Chondrocyte (in vitro differentiated cells): ENCODE measurements around the gene MAML3. TPM values are rescaled to one million over a fixed set of nuclear protein-coding genes. Genes with fewer than 3 reads are reported as not detected.
A peak's percentile ranks its signal among the peaks of the same experiment; 100 is the strongest.

ENCODE experiments used
- DNase-seq: peaks from one replicate; pipeline ENCODE4 v3.0.0; 2021; ENCODE audit warnings: mixed read lengths, low spot score
- H3K27ac Mint-ChIP-seq: one replicate; pipeline ENCODE4 v1.8.0; 2021; ENCODE audit warnings: mild to moderate bottlenecking, moderate library complexity, mixed read lengths; ENCODE audit not compliant: unreplicated experiment
- H3K27me3 Mint-ChIP-seq: 2 replicates; pipeline ENCODE4 v1.8.0; 2021; ENCODE audit warnings: low read depth, mixed read lengths
- H3K36me3 Mint-ChIP-seq: 2 replicates; pipeline ENCODE4 v1.8.0; 2021; ENCODE audit warnings: low read depth, mixed read lengths
- H3K4me1 Mint-ChIP-seq: 2 replicates; pipeline ENCODE4 v1.8.0; 2021; ENCODE audit warnings: low read depth, mild to moderate bottlenecking, mixed read lengths
- H3K4me3 Mint-ChIP-seq: one replicate; pipeline ENCODE4 v1.8.0; 2021; ENCODE audit warnings: mild to moderate bottlenecking, moderate library complexity, mixed read lengths; ENCODE audit not compliant: unreplicated experiment
- H3K9me3 Mint-ChIP-seq: 2 replicates; pipeline ENCODE4 v1.8.0; 2021; ENCODE audit warnings: low read depth, mixed read lengths
- total RNA-seq: library from RNA; stranded (reverse); gene quantifications from 3 replicates; pipeline ENCODE4 v1.2.1, GENCODE V29; 2021
- TF ChIP-seq, protein P1 (sequence below): fragments of 200-600 bp; sonication (generic); IDR thresholded peaks from 2 replicates; pipeline ENCODE4 v1.5.0; 2021; ENCODE audit warnings: antibody characterized with exemption, mild to moderate bottlenecking, moderate library complexity

Gene MAML3
- total RNA-seq, 1 donor from 2014 or later: 1.6 TPM

- Mint-ChIP-seq H3K27me3 (no peaks in the 10 kb centered on the region), H3K4me3 (no peak overlapping the region), H3K9me3 (no peaks in the 10 kb centered on the region), H3K4me1 (peaks cover 17% of the 10 kb centered on the region), H3K36me3 (no peaks in the 10 kb centered on the region), H3K27ac (no peak overlapping the region)
- TF ChIP-seq, protein P1, sequence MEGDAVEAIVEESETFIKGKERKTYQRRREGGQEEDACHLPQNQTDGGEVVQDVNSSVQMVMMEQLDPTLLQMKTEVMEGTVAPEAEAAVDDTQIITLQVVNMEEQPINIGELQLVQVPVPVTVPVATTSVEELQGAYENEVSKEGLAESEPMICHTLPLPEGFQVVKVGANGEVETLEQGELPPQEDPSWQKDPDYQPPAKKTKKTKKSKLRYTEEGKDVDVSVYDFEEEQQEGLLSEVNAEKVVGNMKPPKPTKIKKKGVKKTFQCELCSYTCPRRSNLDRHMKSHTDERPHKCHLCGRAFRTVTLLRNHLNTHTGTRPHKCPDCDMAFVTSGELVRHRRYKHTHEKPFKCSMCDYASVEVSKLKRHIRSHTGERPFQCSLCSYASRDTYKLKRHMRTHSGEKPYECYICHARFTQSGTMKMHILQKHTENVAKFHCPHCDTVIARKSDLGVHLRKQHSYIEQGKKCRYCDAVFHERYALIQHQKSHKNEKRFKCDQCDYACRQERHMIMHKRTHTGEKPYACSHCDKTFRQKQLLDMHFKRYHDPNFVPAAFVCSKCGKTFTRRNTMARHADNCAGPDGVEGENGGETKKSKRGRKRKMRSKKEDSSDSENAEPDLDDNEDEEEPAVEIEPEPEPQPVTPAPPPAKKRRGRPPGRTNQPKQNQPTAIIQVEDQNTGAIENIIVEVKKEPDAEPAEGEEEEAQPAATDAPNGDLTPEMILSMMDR: no peak
- DNase-seq: no peak
Observed at GRCh38 chr4:139763205-139763604, 390.8 kb downstream of the MAML3 start.

DNA sequence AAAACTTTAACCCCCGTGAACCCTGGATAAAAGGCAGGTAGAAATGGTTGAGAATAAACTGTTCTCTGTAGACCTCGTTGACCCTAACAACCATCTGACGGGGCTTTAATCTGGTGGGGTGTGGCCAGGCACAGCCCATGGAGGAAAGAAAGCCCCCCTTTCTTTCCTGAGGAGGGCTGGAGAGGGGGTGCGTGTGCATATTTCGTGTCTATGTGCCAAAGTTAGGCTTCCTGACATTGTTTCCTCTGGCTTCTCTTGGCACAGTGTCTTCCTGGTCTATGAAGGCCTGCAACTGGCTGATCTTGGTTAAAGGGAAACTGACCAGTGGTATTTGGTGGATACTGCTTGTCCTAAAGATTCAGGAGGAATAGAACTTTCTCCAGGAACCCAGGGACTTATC lies 391.3 kb downstream of the MAML3 start:
- Mint-ChIP-seq H3K27ac (no peak overlapping the region), H3K9me3 (no peaks in the 10 kb centered on the region), H3K27me3 (no peaks in the 10 kb centered on the region), H3K4me3 (no peak overlapping the region), H3K36me3 (no peaks in the 10 kb centered on the region), H3K4me1 (peaks cover 17% of the 10 kb centered on the region)
- TF ChIP-seq, protein P1: no peak
- DNase-seq: no peak

GRCh38 chr4:139761461-139761860 lies 392.5 kb downstream of the MAML3 start:
- TF ChIP-seq, protein P1: peak; percentile 29
- H3K27ac Mint-ChIP-seq: no peak overlapping the region
- no peaks in the 10 kb centered on the region for H3K36me3 Mint-ChIP-seq
- H3K4me1 Mint-ChIP-seq: peaks cover 17% of the 10 kb centered on the region
- no peak for DNase-seq
- H3K27me3 Mint-ChIP-seq: no peaks in the 10 kb centered on the region
- H3K4me3 Mint-ChIP-seq: no peak overlapping the region
- H3K9me3 Mint-ChIP-seq: no peaks in the 10 kb centered on the region

- DNase-seq: no peak
- H3K4me3 Mint-ChIP-seq: no peak overlapping the region
- H3K4me1 Mint-ChIP-seq: peaks cover 17% of the 10 kb centered on the region
- H3K27me3 Mint-ChIP-seq: no peaks in the 10 kb centered on the region
- H3K27ac Mint-ChIP-seq: no peak overlapping the region
- TF ChIP-seq, protein P1: no peak
- no peaks in the 10 kb centered on the region for H3K36me3 Mint-ChIP-seq
- no peaks in the 10 kb centered on the region for H3K9me3 Mint-ChIP-seq
Observed at GRCh38 chr4:139760567-139760966, 393.4 kb downstream of the MAML3 start.

- H3K4me1 Mint-ChIP-seq: peaks cover 13% of the 10 kb centered on the region
- no peaks in the 10 kb centered on the region for H3K27me3 Mint-ChIP-seq
- no peaks in the 10 kb centered on the region for H3K36me3 Mint-ChIP-seq
- TF ChIP-seq, protein P1: no peak
- DNase-seq: no peak
- H3K27ac Mint-ChIP-seq: no peak overlapping the region
- H3K4me3 Mint-ChIP-seq: no peak overlapping the region
- H3K9me3 Mint-ChIP-seq: no peaks in the 10 kb centered on the region
Observed at GRCh38 chr4:139759097-139759496, 394.9 kb downstream of the MAML3 start.
